ENCODE data around the gene VSIR.

The VSIR gene

GRCh38 chr10:71724539-71724938, 48.8 kb downstream of the VSIR start:
- Histone ChIP-seq H3K4me1 (ENCODE audit: insufficient read depth, insufficient read length) (peaks cover 10% of the 10 kb centered on the region), H3K36me3 (ENCODE audit: insufficient read depth, insufficient read length, low read length) (no peaks in the 10 kb centered on the region), H3K27me3 (ENCODE audit: insufficient read depth, insufficient read length) (peaks cover 9% of the 10 kb centered on the region), H3K9ac (ENCODE audit: insufficient read length, low read depth) (no peak overlapping the region), H3K9me3 (ENCODE audit: insufficient read depth, low read length) (no peaks in the 10 kb centered on the region), H3K4me3 (ENCODE audit: insufficient read length, low read depth) (no peak overlapping the region)
- no peak for TF ChIP-seq ZNF274 (IDR thresholded peaks at IDR 0.05; ENCODE audit: low read depth, low read length)
- no peak for TF ChIP-seq YY1 (IDR thresholded peaks at IDR 0.05; ENCODE audit: insufficient read depth, insufficient read length)
- TF ChIP-seq SUZ12 (IDR thresholded peaks at IDR 0.05; ENCODE audit: extremely low read depth, insufficient read depth, insufficient read length) = no peak
- no peak for DNase-seq (ENCODE audit: low read depth, low spot score)

- Histone ChIP-seq H3K9ac (ENCODE audit: insufficient read length, low read depth) (no peak overlapping the region), H3K4me3 (ENCODE audit: insufficient read length, low read depth) (no peak overlapping the region), H3K9me3 (ENCODE audit: insufficient read depth, low read length) (no peaks in the 10 kb centered on the region), H3K4me1 (ENCODE audit: insufficient read depth, insufficient read length) (peaks cover 15% of the 10 kb centered on the region), H3K36me3 (ENCODE audit: insufficient read depth, insufficient read length, low read length) (no peaks in the 10 kb centered on the region), H3K27me3 (ENCODE audit: insufficient read depth, insufficient read length) (peaks cover 9% of the 10 kb centered on the region)
- TF ChIP-seq SUZ12 (IDR thresholded peaks at IDR 0.05; ENCODE audit: extremely low read depth, insufficient read depth, insufficient read length) (no peak), ZNF274 (IDR thresholded peaks at IDR 0.05; ENCODE audit: low read depth, low read length) (no peak), YY1 (IDR thresholded peaks at IDR 0.05; ENCODE audit: insufficient read depth, insufficient read length) (no peak)
- no peak for DNase-seq (ENCODE audit: low read depth, low spot score)
Measured at GRCh38 chr10:71723311-71723710, 50.0 kb downstream of the VSIR start.

- H3K4me1 ChIP-seq (ENCODE audit: insufficient read depth, insufficient read length) = peaks cover 15% of the 10 kb centered on the region
- H3K27me3 ChIP-seq (ENCODE audit: insufficient read depth, insufficient read length) = peaks cover 9% of the 10 kb centered on the region
- H3K9ac ChIP-seq (ENCODE audit: insufficient read length, low read depth) = no peak overlapping the region
- H3K4me3 ChIP-seq (ENCODE audit: insufficient read length, low read depth) = no peak overlapping the region
- no peaks in the 10 kb centered on the region for H3K9me3 ChIP-seq (ENCODE audit: insufficient read depth, low read length)
- TF ChIP-seq SUZ12 (IDR thresholded peaks at IDR 0.05; ENCODE audit: extremely low read depth, insufficient read depth, insufficient read length) (no peak), YY1 (IDR thresholded peaks at IDR 0.05; ENCODE audit: insufficient read depth, insufficient read length) (no peak), ZNF274 (IDR thresholded peaks at IDR 0.05; ENCODE audit: low read depth, low read length) (no peak)
- no peaks in the 10 kb centered on the region for H3K36me3 ChIP-seq (ENCODE audit: insufficient read depth, insufficient read length, low read length)
- DNase-seq (ENCODE audit: low read depth, low spot score) = no peak
Measured at GRCh38 chr10:71722849-71723248, 50.5 kb downstream of the VSIR start.

GRCh38 chr10:71721313-71721712, 52.0 kb downstream of the VSIR start:
- Histone ChIP-seq H3K9me3 (ENCODE audit: insufficient read depth, low read length) (no peaks in the 10 kb centered on the region), H3K9ac (ENCODE audit: insufficient read length, low read depth) (no peak overlapping the region), H3K27me3 (ENCODE audit: insufficient read depth, insufficient read length) (peaks cover 9% of the 10 kb centered on the region), H3K36me3 (ENCODE audit: insufficient read depth, insufficient read length, low read length) (no peaks in the 10 kb centered on the region), H3K4me1 (ENCODE audit: insufficient read depth, insufficient read length) (peaks cover 10% of the 10 kb centered on the region), H3K4me3 (ENCODE audit: insufficient read length, low read depth) (no peak overlapping the region)
- TF ChIP-seq ZNF274 (IDR thresholded peaks at IDR 0.05; ENCODE audit: low read depth, low read length) (no peak), SUZ12 (IDR thresholded peaks at IDR 0.05; ENCODE audit: extremely low read depth, insufficient read depth, insufficient read length) (no peak), YY1 (IDR thresholded peaks at IDR 0.05; ENCODE audit: insufficient read depth, insufficient read length) (no peak)
- no peak for DNase-seq (ENCODE audit: low read depth, low spot score)

- TF ChIP-seq ZNF274 (IDR thresholded peaks at IDR 0.05; ENCODE audit: low read depth, low read length) (no peak), YY1 (IDR thresholded peaks at IDR 0.05; ENCODE audit: insufficient read depth, insufficient read length) (no peak), SUZ12 (IDR thresholded peaks at IDR 0.05; ENCODE audit: extremely low read depth, insufficient read depth, insufficient read length) (no peak)
- Histone ChIP-seq H3K9ac (ENCODE audit: insufficient read length, low read depth) (no peak overlapping the region), H3K4me1 (ENCODE audit: insufficient read depth, insufficient read length) (peaks cover 8% of the 10 kb centered on the region), H3K4me3 (ENCODE audit: insufficient read length, low read depth) (no peak overlapping the region), H3K36me3 (ENCODE audit: insufficient read depth, insufficient read length, low read length) (no peaks in the 10 kb centered on the region), H3K9me3 (ENCODE audit: insufficient read depth, low read length) (no peaks in the 10 kb centered on the region), H3K27me3 (ENCODE audit: insufficient read depth, insufficient read length) (peaks cover 9% of the 10 kb centered on the region)
- DNase-seq (ENCODE audit: low read depth, low spot score) = no peak
Measured at GRCh38 chr10:71720288-71720687, 53.0 kb downstream of the VSIR start.

GRCh38 chr10:71719464-71720201, 53.7 kb downstream of the VSIR start, which contains the start of gene C10orf105:
C10orf105 (minus strand) TSS chr10:71719778; CDS start chr10:71716337, 3,441 bp downstream.
- H3K27me3 ChIP-seq (ENCODE audit: insufficient read depth, insufficient read length) = peaks cover 9% of the 10 kb centered on the region
- no peaks in the 10 kb centered on the region for H3K9me3 ChIP-seq (ENCODE audit: insufficient read depth, low read length)
- no peak within 1 kb of the TSS for H3K4me3 ChIP-seq (ENCODE audit: insufficient read length, low read depth)
- H3K9ac ChIP-seq (ENCODE audit: insufficient read length, low read depth) = no peak within 1 kb of the TSS
- H3K4me1 ChIP-seq (ENCODE audit: insufficient read depth, insufficient read length) = peaks cover 6% of the 10 kb centered on the region
- no peaks in the 10 kb centered on the region for H3K36me3 ChIP-seq (ENCODE audit: insufficient read depth, insufficient read length, low read length)
- no peak for TF ChIP-seq ZNF274 (IDR thresholded peaks at IDR 0.05; ENCODE audit: low read depth, low read length)
- no peak for TF ChIP-seq YY1 (IDR thresholded peaks at IDR 0.05; ENCODE audit: insufficient read depth, insufficient read length)
- no peak for TF ChIP-seq SUZ12 (IDR thresholded peaks at IDR 0.05; ENCODE audit: extremely low read depth, insufficient read depth, insufficient read length)
- no peak for DNase-seq (ENCODE audit: low read depth, low spot score)

- Histone ChIP-seq H3K9ac (ENCODE audit: insufficient read length, low read depth) (no peak overlapping the region), H3K4me1 (ENCODE audit: insufficient read depth, insufficient read length) (peaks cover 9% of the 10 kb centered on the region), H3K36me3 (ENCODE audit: insufficient read depth, insufficient read length, low read length) (no peaks in the 10 kb centered on the region), H3K4me3 (ENCODE audit: insufficient read length, low read depth) (no peak overlapping the region), H3K27me3 (ENCODE audit: insufficient read depth, insufficient read length) (peaks cover 9% of the 10 kb centered on the region), H3K9me3 (ENCODE audit: insufficient read depth, low read length) (no peaks in the 10 kb centered on the region)
- TF ChIP-seq YY1 (IDR thresholded peaks at IDR 0.05; ENCODE audit: insufficient read depth, insufficient read length) (no peak), SUZ12 (IDR thresholded peaks at IDR 0.05; ENCODE audit: extremely low read depth, insufficient read depth, insufficient read length) (no peak), ZNF274 (IDR thresholded peaks at IDR 0.05; ENCODE audit: low read depth, low read length) (no peak)
- DNase-seq (ENCODE audit: low read depth, low spot score) = no peak
Measured at GRCh38 chr10:71719042-71719441, 54.3 kb downstream of the VSIR start.
